ENCODE measurements around the gene CDV3. TPM values are rescaled to one million over a fixed set of nuclear protein-coding genes. Genes with fewer than 3 reads are reported as not detected.

The CDV3 gene
- total and polyA plus RNA-seq, 9 of the 15 experiments (the other 6 are each of a cell fraction or from before 2014, with no cell fraction given): 72.3 to 273 (median 116) TPM

- TF ChIP-seq, protein P1, sequence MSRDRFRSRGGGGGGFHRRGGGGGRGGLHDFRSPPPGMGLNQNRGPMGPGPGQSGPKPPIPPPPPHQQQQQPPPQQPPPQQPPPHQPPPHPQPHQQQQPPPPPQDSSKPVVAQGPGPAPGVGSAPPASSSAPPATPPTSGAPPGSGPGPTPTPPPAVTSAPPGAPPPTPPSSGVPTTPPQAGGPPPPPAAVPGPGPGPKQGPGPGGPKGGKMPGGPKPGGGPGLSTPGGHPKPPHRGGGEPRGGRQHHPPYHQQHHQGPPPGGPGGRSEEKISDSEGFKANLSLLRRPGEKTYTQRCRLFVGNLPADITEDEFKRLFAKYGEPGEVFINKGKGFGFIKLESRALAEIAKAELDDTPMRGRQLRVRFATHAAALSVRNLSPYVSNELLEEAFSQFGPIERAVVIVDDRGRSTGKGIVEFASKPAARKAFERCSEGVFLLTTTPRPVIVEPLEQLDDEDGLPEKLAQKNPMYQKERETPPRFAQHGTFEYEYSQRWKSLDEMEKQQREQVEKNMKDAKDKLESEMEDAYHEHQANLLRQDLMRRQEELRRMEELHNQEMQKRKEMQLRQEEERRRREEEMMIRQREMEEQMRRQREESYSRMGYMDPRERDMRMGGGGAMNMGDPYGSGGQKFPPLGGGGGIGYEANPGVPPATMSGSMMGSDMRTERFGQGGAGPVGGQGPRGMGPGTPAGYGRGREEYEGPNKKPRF (IDR thresholded peaks at IDR 0.05; ENCODE audit: low read depth, low read length): no peak
Observed at GRCh38 chr3:133607816-133608215, 34.3 kb downstream of the CDV3 start (continued).

GRCh38 chr3:133608388-133608787 is 34.9 kb downstream of the CDV3 start:
- Histone ChIP-seq H3K4me2 (ENCODE audit: insufficient read depth, low read length) (no peak overlapping the region), H2AFZ (ENCODE audit: low read depth, low read length) (no peak overlapping the region), H3K9ac (ENCODE audit: insufficient read depth in 1 of 2, low read depth in 2 of 2, low read length in 2 of 2) (no peak overlapping the region), H3K9me1 (ENCODE audit: control insufficient read depth, insufficient read depth, low read length) (no peaks in the 10 kb centered on the region), H3K79me2 (ENCODE audit: control insufficient read depth, insufficient read depth, low read length) (no peaks in the 10 kb centered on the region), H3K4me3 (no peak overlapping the region), H3K9me3 (replicated peaks; ENCODE audit: control insufficient read depth, insufficient read depth, low read depth, low read length) (no peaks in the 10 kb centered on the region), H4K20me1 (replicated peaks; ENCODE audit: control insufficient read depth, insufficient read depth, low read length) (no peaks in the 10 kb centered on the region), H3K4me1 (replicated peaks in 1 of 2; ENCODE audit: control insufficient read depth in 2 of 2, insufficient read depth in 2 of 2, low read length in 2 of 2) (no peaks in the 10 kb centered on the region), H3K27ac (ENCODE audit: extremely low read depth, low read depth, low read length) (no peak overlapping the region), H3K27me3 (ENCODE audit: control insufficient read depth in 2 of 2, insufficient read depth in 2 of 2, low read length in 2 of 2) (no peaks in the 10 kb centered on the region), H3K36me3 (ENCODE audit: control insufficient read depth, insufficient read depth, low read length) (peaks cover 68% of the 10 kb centered on the region; the same call in 2 of the 3 replicates)
- FAIRE-seq (no peak), DNase-seq (ENCODE audit: extremely low read depth in 1 of 4, low spot score in 3 of 4) (no peak), ATAC-seq (no peak)
- ChIA-PET POLR2A (interaction anchor here (0.6 kb wide), 1 partner anchor 43 kb away, joined by 3 read pairs; no protein-coding TSS in a partner anchor), CTCF (ENCODE audit: low intra/inter-chr PET ratio) (no interaction called here)
- TSS peak; percentile 20 for BruUV-seq (replicated peaks)
- intact Hi-C loops (cut with micrococcal nuclease) (no loop called here), in situ Hi-C loops (cut with MboI) (no loop called here)
- WGBS (ENCODE audit: insufficient coverage, low coverage, missing lambda C conversion rate): 34% methylated on average over 2 of the region's 2 CpGs
- TF ChIP-seq, protein P2, sequence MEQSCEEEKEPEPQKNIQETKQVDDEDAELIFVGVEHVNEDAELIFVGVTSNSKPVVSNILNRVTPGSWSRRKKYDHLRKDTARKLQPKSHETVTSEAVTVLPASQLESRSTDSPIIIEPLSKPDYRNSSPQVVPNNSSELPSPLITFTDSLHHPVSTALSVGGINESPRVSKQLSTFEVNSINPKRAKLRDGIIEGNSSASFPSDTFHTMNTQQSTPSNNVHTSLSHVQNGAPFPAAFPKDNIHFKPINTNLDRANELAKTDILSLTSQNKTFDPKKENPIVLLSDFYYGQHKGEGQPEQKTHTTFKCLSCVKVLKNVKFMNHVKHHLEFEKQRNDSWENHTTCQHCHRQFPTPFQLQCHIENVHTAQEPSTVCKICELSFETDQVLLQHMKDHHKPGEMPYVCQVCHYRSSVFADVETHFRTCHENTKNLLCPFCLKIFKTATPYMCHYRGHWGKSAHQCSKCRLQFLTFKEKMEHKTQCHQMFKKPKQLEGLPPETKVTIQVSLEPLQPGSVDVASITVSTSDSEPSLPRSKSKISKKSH (CRISPR knock-in tag; IDR thresholded peaks at IDR 0.05): no peak
- no peak for TF ChIP-seq TRIM24 (IDR thresholded peaks at IDR 0.05)
- no peak for TF ChIP-seq PML (IDR thresholded peaks at IDR 0.05; ENCODE audit: low read length)
- no peak for TF ChIP-seq CHD4 (IDR thresholded peaks at IDR 0.05; ENCODE audit: insufficient read depth, insufficient replicate concordance, low read depth, low read length, poor library complexity, severe bottlenecking)
- no peak for TF ChIP-seq U2AF1 (optimal IDR thresholded peaks at IDR 0.05; ENCODE audit: low read depth, low read length)
